C4-2B (cell line): ENCODE results near the gene CPLX4.
A peak's percentile ranks its signal among the peaks of the same experiment; 100 is the strongest.

Experiments used
- H3K27ac ChIP-seq: fragments of 450-650 bp; 2 replicates; pipeline ENCODE4 v1.5.1; 2017
- ZFX ChIP-seq: fragments of 450-650 bp; IDR thresholded peaks from 2 replicates; pipeline ENCODE4 v1.6.1; 2017
- TF ChIP-seq, protein P1 (sequence below): fragments of 450-650 bp; conservative IDR thresholded peaks from 2 replicates; pipeline ENCODE4 v1.5.1; 2017; ENCODE audit warnings: mild to moderate bottlenecking

Gene CPLX4

DNA sequence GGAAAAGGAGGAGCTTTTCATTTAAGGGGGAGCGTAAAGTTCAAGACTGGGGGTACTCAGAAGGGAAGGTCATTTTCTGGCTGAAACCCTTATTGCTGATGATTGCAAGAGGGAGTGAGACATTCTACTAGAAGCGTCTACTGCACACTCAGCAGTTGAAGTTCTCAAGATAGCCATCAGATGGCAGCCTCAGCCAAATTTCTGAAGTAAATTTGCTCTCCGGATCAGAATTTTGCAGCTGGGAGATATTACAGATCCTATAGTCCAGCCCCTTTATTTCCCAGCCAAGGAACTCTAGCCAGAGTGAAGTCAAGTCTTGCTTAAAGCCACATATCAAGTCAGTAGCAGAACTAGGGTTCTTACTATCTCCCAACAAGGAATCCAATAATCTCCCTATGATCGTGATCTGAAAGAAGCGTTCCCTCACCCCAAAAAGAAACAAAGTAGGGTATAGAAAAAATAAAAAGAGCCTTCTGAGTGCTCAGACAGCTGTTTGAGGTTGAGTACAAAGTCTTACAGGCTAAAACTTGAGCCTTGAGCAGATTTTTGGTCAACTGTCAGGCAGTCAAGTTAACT, 69.2 kb downstream of the CPLX4 start:
- TF ChIP-seq, protein P1, sequence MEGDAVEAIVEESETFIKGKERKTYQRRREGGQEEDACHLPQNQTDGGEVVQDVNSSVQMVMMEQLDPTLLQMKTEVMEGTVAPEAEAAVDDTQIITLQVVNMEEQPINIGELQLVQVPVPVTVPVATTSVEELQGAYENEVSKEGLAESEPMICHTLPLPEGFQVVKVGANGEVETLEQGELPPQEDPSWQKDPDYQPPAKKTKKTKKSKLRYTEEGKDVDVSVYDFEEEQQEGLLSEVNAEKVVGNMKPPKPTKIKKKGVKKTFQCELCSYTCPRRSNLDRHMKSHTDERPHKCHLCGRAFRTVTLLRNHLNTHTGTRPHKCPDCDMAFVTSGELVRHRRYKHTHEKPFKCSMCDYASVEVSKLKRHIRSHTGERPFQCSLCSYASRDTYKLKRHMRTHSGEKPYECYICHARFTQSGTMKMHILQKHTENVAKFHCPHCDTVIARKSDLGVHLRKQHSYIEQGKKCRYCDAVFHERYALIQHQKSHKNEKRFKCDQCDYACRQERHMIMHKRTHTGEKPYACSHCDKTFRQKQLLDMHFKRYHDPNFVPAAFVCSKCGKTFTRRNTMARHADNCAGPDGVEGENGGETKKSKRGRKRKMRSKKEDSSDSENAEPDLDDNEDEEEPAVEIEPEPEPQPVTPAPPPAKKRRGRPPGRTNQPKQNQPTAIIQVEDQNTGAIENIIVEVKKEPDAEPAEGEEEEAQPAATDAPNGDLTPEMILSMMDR = peak; percentile 82
- TF ChIP-seq ZFX = no peak

DNA sequence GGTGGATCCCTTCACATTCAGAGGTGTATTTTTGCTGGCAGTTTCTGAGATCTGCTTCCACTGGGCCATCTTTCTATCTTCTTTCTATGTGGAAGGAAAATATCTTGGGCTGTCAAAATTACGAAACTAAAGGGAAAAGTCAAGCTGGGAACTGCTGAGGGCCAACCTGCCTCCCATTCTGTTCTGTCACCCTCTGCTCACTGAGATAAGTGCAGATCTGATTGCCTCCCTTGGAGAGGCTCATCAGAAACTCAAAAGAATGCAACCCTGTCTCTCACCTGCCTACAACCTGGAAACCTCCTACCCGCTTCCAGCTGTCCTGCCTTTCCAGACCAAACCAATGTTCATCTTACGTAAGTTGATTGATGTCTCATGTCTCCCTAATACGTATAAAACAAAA, 71.7 kb downstream of the CPLX4 start:
- H3K27ac ChIP-seq = no peak overlapping the region
- no peak for TF ChIP-seq ZFX
- TF ChIP-seq, protein P1 = no peak

More for the DNA sequence above, 69.2 kb downstream of the CPLX4 start:
- H3K27ac ChIP-seq = no peak overlapping the region
